BJ (cell line): ENCODE results near the gene RAB3GAP1. TPM values are rescaled to one million over a fixed set of nuclear protein-coding genes. Genes with fewer than 3 reads are reported as not detected.

Experiments used
- CTCF ChIA-PET: fragments of 350-600 bp; formaldehyde crosslinking; extraction: SDS; loops from one replicate; lab custom pipeline; 2021; ENCODE audit warnings: antibody characterized with exemption, inconsistent platforms; lab: Yijun Ruan, JAX
- POLR2A ChIA-PET: fragments of 300-600 bp; sonication (Branson Sonifier 250); formaldehyde crosslinking; extraction: SDS; loops from one replicate; lab custom pipeline; 2021; ENCODE audit warnings: antibody characterized with exemption; lab: Charles Lee
- DNase-seq: peaks from one replicate; pipeline ENCODE4 v3.0.0-alpha.2; 2011; ENCODE audit warnings: low read depth
- H3K27me3 ChIP-seq: 2 replicates; pipeline ENCODE4 v1.6.0; 2011; ENCODE audit warnings: low read length; ENCODE audit not compliant: control insufficient read depth, insufficient read depth
- H3K36me3 ChIP-seq: 2 replicates; pipeline ENCODE4 v1.5.1; 2011; ENCODE audit warnings: low read length; ENCODE audit not compliant: control insufficient read depth, insufficient read depth
- H3K4me3 ChIP-seq: 2 replicates; pipeline ENCODE4 v1.5.1; 2011; ENCODE audit warnings: low read depth, mild to moderate bottlenecking, control low read depth, low read length
- polyA plus RNA-seq: library from polyadenylated mRNA; depleted of rRNA; stranded (reverse); fragments of >200 nt; gene quantifications from 2 replicates; pipeline ENCODE4 v1.2.3, GENCODE V29; 2011
- TF ChIP-seq, protein P1 (sequence below): IDR thresholded peaks from 2 replicates; pipeline ENCODE4 v1.5.1; 2011; ENCODE audit warnings: low read depth, mild to moderate bottlenecking, control low read depth, inconsistent platforms, low read length, moderate library complexity; ENCODE audit not compliant: insufficient read depth

RAB3GAP1 gene
- polyA plus RNA-seq, 1 experiment: 22.4 TPM

DNA sequence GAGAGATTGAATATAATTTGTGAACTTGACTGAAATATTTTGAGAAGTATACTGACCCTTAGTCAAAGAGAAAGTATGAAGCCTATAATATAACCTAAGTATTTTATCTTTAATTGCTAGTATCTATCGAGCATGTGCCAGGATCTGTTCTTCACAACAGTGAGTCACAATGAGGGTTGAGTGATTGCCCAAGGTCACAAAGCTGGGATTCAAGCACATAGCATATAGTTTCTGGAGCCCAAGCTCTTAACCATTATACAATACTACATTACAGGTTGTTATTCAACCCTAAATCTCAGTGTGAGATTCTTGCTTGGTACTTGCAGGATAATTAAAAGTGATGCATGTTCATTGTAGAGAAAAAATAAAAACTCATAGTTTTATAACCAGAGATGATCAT is 97.2 kb downstream of the RAB3GAP1 start:
- no peak for DNase-seq
- Histone ChIP-seq H3K4me3 (no peak overlapping the region), H3K36me3 (peaks cover 9% of the 10 kb centered on the region), H3K27me3 (no peaks in the 10 kb centered on the region)
- TF ChIP-seq, protein P1, sequence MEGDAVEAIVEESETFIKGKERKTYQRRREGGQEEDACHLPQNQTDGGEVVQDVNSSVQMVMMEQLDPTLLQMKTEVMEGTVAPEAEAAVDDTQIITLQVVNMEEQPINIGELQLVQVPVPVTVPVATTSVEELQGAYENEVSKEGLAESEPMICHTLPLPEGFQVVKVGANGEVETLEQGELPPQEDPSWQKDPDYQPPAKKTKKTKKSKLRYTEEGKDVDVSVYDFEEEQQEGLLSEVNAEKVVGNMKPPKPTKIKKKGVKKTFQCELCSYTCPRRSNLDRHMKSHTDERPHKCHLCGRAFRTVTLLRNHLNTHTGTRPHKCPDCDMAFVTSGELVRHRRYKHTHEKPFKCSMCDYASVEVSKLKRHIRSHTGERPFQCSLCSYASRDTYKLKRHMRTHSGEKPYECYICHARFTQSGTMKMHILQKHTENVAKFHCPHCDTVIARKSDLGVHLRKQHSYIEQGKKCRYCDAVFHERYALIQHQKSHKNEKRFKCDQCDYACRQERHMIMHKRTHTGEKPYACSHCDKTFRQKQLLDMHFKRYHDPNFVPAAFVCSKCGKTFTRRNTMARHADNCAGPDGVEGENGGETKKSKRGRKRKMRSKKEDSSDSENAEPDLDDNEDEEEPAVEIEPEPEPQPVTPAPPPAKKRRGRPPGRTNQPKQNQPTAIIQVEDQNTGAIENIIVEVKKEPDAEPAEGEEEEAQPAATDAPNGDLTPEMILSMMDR: no peak
- CTCF ChIA-PET: interaction anchor here (1.0 kb wide), 1 partner anchor 17 kb away, joined by 3 read pairs; no protein-coding TSS in a partner anchor
- POLR2A ChIA-PET: no interaction called here

DNA sequence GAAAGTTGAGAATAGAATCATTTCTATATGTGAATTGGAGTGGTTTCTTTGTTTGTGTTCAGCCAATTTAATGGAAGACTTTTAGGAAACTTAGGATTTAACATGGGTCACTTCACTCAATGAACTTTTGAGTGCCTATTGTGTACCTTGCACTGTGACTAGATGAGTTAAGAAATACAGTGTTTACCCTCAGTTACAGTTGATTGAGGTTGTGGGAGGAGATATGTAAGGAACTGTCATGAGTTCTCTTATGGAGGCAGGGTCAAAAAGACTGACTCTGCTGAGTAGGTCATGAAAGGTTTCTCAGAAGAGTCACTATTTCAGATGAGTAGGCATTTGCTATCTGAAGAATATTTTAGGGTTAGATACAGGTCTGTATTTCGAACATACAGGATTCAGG is 98.6 kb downstream of the RAB3GAP1 start:
- TF ChIP-seq, protein P1: no peak
- ChIA-PET CTCF (interaction anchor here (1.8 kb wide), 1 partner anchor 13 kb away, joined by 5 read pairs; no protein-coding TSS in a partner anchor), POLR2A (no interaction called here)
- Histone ChIP-seq H3K4me3 (no peak overlapping the region), H3K27me3 (no peaks in the 10 kb centered on the region), H3K36me3 (peaks cover 10% of the 10 kb centered on the region)
- DNase-seq: no peak

DNA sequence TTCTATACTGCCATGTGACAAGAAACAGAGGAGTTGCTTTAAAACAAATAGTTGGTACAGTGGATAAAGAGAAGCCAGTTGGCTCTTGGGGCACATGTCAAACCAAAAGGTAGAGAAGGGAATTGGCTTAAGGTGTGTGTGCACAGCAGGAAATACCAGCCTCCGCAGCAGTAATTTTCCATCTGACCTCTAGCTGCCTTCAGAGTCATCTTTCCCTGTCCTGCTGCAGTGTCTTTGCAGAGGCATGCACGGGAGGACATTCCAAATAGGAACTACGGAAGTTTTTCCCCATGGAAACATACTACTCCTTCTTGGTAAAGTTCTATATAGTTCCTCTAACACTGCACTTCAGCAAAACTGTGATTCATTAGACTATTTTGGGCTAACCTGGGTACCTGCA is 99.5 kb downstream of the RAB3GAP1 start:
- Histone ChIP-seq H3K36me3 (peaks cover 11% of the 10 kb centered on the region), H3K27me3 (no peaks in the 10 kb centered on the region), H3K4me3 (no peak overlapping the region)
- DNase-seq: no peak
- POLR2A ChIA-PET: no interaction called here
- TF ChIP-seq, protein P1: no peak
- CTCF ChIA-PET: interaction anchor here (1.8 kb wide), 1 partner anchor 12 kb away, joined by 5 read pairs; no protein-coding TSS in a partner anchor

DNA sequence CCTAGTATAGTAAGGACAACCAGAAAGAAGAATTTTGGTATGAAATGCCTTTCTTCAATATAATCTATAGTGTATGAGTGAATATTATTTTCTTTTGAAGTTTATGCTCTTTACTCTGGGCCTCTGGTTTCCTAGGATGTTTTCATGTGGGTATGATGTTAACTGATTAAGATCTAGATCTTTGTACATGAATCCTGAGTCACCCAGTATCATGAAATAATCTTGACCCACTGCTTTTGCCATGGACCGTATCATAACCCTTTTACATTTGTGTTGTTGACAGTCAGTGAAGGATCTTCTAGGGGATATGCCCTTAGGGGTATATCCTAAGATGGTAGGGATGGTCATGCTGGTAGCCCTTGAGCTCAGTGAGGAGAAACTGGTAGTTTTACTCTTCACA is 100.3 kb downstream of the RAB3GAP1 start:
- ChIA-PET CTCF (interaction anchor here (0.6 to 1.8 kb wide), 2 partner anchors 11 to 15 kb away, joined by 3 to 5 read pairs; no protein-coding TSS in a partner anchor), POLR2A (no interaction called here)
- TF ChIP-seq, protein P1: no peak
- Histone ChIP-seq H3K36me3 (peaks cover 11% of the 10 kb centered on the region), H3K4me3 (no peak overlapping the region), H3K27me3 (no peaks in the 10 kb centered on the region)
- no peak for DNase-seq

DNA sequence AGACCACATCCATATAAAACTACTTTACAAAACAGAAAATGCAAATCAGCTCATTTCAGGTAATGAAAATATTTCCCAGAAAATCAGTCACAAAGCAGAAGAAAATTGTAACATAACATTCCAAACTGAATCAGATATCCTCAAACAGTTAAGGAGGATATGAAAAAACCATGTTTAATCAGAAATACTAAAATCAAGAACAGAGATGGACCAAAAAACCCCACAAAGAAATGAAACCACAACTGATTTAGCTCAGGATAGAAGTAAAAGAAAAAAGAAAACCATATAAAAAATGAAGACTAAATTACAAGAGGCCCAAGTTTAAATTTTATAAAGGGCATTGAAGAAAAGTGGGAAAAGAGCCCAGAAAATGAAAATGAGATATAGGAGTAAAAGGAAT is 102.9 kb downstream of the RAB3GAP1 start:
- TF ChIP-seq, protein P1: no peak
- POLR2A ChIA-PET: no interaction called here
- no peak for DNase-seq
- H3K36me3 ChIP-seq: peaks cover 13% of the 10 kb centered on the region
- H3K4me3 ChIP-seq: no peak overlapping the region
- CTCF ChIA-PET: interaction anchor here (1.2 to 2.1 kb wide), 2 partner anchors 11 to 13 kb away, joined by 3 to 5 read pairs; no protein-coding TSS in a partner anchor
- no peaks in the 10 kb centered on the region for H3K27me3 ChIP-seq
